Transverse colon (tissue), 4 donors: Measurements from ENCODE around the gene ARHGAP1. TPM values are rescaled to one million over a fixed set of nuclear protein-coding genes. Genes with fewer than 3 reads are reported as not detected.

Source experiments
- DNase-seq: peaks from one replicate; pipeline ENCODE4 v3.0.0-alpha.2; 2019
- H3K27ac ChIP-seq, 4 donors: fragments of 200-600 bp; sonication (generic); 2 replicates each; pipeline ENCODE4 v1.5.1; 2016 to 2018; ENCODE audit warnings: inconsistent platforms in 4 of 4
- H3K27me3 ChIP-seq: fragments of 200-600 bp; sonication (generic); 2 replicates; pipeline ENCODE4 v1.5.1; 2017; ENCODE audit warnings: inconsistent platforms
- H3K36me3 ChIP-seq, 4 donors: fragments of 200-600 bp; sonication (generic); 2 replicates each; pipeline ENCODE4 v1.5.1; 2017 to 2019; ENCODE audit warnings: inconsistent platforms in 4 of 4
- H3K4me1 ChIP-seq, 4 donors: fragments of 200-600 bp; sonication (generic); 2 replicates each; pipeline ENCODE4 v1.5.1; 2017 to 2020; ENCODE audit warnings: inconsistent platforms in 4 of 4
- H3K4me3 ChIP-seq, 4 donors: fragments of 200-600 bp; sonication (generic); 1 replicate in 1 of 4; 2 replicates in 3 of 4; pipeline versions ENCODE4 v1.5.1 to v1.6.1; 2017 to 2019; ENCODE audit warnings: inconsistent platforms in 4 of 4
- H3K9me3 ChIP-seq, 2 donors: fragments of 200-600 bp; sonication (generic); 2 replicates each; pipeline ENCODE4 v1.5.1; 2017 to 2019; ENCODE audit warnings: inconsistent platforms in 2 of 2
- EP300 ChIP-seq: sonication (generic); formaldehyde crosslinking; IDR thresholded peaks from one replicate; pipeline ENCODE4 v1.6.1; 2017; ENCODE audit warnings: antibody characterized with exemption, low read depth
- POLR2A ChIP-seq: fragments of 450-650 bp; IDR thresholded peaks from one replicate; pipeline ENCODE4 v1.6.1; 2016; ENCODE audit warnings: antibody characterized with exemption, mild to moderate bottlenecking, moderate library complexity
- POLR2AphosphoS5 ChIP-seq, 3 donors: sonication (generic); formaldehyde crosslinking; IDR thresholded peaks; one replicate each; pipeline ENCODE4 v1.6.1; 2016; ENCODE audit warnings: antibody characterized with exemption in 3 of 3
- WGBS, 2 donors: methylation state at CpG; one replicate each; pipeline ENCODE4 v1.1.5; 2018; ENCODE audit warnings: low coverage in 1 of 2; 5-methylcytosine and 5-hydroxymethylcytosine counted together
- in situ Hi-C, 4 donors: fragments of 200-750 bp; cut with MboI; loops; one replicate each; pipeline versions ENCODE4 v1.15.0 to v1.15.1; 2017; ENCODE audit warnings: low sequenced_read_pairs in 3 of 4, low pct_ligation_motif_present in 1 of 4, low pct_unique_long_range_greater_than_20kb in 1 of 4
- intact Hi-C: fragments of 100-400 bp; cut with DNase I; formaldehyde crosslinking; loops from one replicate; pipeline ENCODE4 v1.15.1; 2023; ENCODE audit warnings: low total_unique reads
- total RNA-seq, 4 donors: library from RNA; depleted of rRNA; stranded (reverse); fragments of >200 nt; gene quantifications; one replicate each; pipeline ENCODE4 v1.1.0, GENCODE V29; 2016
- TF ChIP-seq, protein P1 (sequence below), 5 experiments: fragments of 200-600 bp in 3 of 5; fragments of 450-650 bp in 2 of 5; sonication (generic) in 3 of 5; IDR thresholded peaks; 1 replicate in 2 of 5; 2 replicates in 3 of 5; pipeline ENCODE4 v1.5.1; 2016 to 2017; ENCODE audit warnings: antibody characterized with exemption in 5 of 5, inconsistent platforms in 3 of 5, mild to moderate bottlenecking in 2 of 5, moderate library complexity in 1 of 5

ARHGAP1 gene
- total RNA-seq, 4 donors from 2014 or later = 48.6 to 69.5 (median 50.9) TPM

DNA sequence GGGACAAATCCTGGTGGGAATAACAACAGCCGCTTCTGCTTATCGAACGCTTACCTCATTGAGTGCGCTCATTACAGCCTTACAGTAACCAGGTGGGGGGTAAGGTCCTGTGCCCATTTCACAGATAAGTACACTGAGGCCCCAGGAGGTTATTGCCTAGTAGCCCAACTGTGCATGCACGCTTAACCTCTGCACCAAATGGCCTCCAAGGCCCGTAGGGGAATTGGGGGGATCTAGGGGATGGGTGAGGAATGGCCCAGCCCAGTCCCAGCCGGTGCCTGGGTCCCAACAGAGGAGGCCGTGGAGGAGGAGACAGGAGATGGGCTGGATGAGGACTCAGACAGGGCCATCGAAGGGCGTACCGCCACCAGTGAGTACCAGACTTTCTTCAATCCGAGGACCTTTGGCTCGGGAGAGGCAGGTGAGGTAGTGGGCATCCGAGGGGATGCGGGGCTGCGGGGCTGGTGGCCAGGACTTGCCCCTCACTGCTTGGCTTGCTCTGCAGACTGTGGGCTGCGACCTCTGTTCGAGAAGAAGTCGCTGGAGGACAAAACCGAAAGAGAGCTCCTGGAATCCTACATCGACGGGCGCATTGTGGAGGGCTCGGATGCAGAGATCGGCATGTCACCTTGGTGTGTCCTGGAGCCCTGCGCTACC lies 25.9 kb upstream of the ARHGAP1 start:
- intact Hi-C loops = no loop called here
- no peak for TF ChIP-seq POLR2A
- TF ChIP-seq EP300 = no peak
- TF ChIP-seq POLR2AphosphoS5 (IDR thresholded peaks at IDR 0.05) = no peak
- TF ChIP-seq, protein P1, sequence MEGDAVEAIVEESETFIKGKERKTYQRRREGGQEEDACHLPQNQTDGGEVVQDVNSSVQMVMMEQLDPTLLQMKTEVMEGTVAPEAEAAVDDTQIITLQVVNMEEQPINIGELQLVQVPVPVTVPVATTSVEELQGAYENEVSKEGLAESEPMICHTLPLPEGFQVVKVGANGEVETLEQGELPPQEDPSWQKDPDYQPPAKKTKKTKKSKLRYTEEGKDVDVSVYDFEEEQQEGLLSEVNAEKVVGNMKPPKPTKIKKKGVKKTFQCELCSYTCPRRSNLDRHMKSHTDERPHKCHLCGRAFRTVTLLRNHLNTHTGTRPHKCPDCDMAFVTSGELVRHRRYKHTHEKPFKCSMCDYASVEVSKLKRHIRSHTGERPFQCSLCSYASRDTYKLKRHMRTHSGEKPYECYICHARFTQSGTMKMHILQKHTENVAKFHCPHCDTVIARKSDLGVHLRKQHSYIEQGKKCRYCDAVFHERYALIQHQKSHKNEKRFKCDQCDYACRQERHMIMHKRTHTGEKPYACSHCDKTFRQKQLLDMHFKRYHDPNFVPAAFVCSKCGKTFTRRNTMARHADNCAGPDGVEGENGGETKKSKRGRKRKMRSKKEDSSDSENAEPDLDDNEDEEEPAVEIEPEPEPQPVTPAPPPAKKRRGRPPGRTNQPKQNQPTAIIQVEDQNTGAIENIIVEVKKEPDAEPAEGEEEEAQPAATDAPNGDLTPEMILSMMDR (IDR thresholded peaks at IDR 0.05) = no peak
- Histone ChIP-seq H3K4me3 (no peak overlapping the region), H3K4me1 (no peaks in the 10 kb centered on the region), H3K27me3 (no peaks in the 10 kb centered on the region), H3K27ac (no peak overlapping the region), H3K36me3 (no peaks in the 10 kb centered on the region), H3K9me3 (no peaks in the 10 kb centered on the region)
- 86 to 94% methylated on average over 11 to 26 of the region's 26 CpGs for WGBS, 2 donors
- DNase-seq = no peak
- in situ Hi-C loops = no loop called here

DNA sequence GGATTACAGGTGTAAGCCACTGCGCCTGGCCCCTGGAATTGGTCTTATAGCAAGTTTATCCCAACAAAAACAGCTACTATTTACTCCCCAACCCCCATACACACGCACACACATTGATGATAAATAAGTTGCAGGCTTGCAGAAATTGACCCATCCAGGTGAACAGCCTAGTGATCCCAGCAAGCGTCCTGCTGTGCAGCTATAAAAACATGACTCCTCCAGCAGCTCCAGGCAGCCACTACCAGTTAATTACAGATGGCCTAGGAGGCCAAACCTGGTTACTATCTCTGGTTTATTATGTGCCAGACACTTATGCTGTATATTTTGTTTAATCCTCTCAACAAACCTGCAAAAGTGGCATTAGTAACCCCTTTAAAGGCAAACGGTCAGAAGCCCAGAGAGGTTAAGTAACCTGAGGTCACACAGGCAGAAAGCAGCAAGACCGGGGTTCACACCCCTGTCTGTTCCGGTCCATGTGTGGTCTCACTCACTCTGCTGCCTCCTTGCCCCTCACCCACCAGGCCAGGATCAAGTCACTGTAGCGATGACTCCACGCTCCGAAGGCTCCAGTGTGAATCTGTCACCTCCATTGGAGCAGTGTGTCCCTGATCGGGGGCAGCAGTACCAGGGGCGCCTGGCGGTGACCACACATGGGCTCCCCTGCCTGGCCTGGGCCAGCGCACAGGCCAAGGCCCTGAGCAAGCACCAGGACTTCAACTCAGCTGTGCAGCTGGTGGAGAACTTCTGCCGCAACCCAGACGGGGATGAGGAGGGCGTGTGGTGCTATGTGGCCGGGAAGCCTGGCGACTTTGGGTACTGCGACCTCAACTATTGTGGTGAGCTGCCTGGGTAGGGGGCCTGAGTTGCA lies 25.2 kb upstream of the ARHGAP1 start:
- in situ Hi-C loops (no loop called here), intact Hi-C loops (no loop called here)
- Histone ChIP-seq H3K27ac (no peak overlapping the region), H3K9me3 (no peaks in the 10 kb centered on the region), H3K4me1 (no peaks in the 10 kb centered on the region), H3K4me3 (no peak overlapping the region), H3K27me3 (no peaks in the 10 kb centered on the region), H3K36me3 (no peaks in the 10 kb centered on the region)
- TF ChIP-seq, protein P1 (IDR thresholded peaks at IDR 0.05) = no peak
- no peak for TF ChIP-seq POLR2AphosphoS5 (IDR thresholded peaks at IDR 0.05)
- TF ChIP-seq POLR2A = no peak
- WGBS, 2 donors = 93% methylated on average over 15 of the region's 19 CpGs; no CpG with 5 or more reads in 1 of the 2 donors
- no peak for DNase-seq

DNA sequence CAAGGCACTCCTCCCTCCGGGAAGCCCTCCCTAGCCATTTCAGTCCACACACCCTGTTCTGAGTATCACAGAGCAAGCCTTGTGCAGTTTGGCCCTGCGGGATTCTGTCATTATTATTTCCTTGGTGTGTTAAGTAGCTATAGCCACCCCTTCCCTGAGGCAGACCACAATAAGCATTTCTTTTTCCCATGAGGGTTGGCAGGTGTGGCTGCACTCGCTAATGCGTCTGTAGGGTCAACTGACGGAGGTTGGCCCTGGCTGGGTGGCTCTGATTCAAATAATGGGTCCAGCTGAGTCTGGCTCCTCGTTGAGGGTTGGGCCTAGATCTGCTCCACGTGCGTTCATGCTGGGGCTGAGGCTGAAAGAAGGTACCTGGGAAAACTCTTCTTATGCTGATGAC lies 23.7 kb upstream of the ARHGAP1 start:
- WGBS, 2 donors = 49 to 56% methylated on average over 5 to 8 of the region's 8 CpGs
- no peak overlapping the region for H3K4me3 ChIP-seq
- H3K9me3 ChIP-seq = no peaks in the 10 kb centered on the region
- no peaks in the 10 kb centered on the region for H3K4me1 ChIP-seq
- TF ChIP-seq EP300 (no peak), POLR2AphosphoS5 (IDR thresholded peaks at IDR 0.05) (no peak), POLR2A (no peak)
- TF ChIP-seq, protein P1 (IDR thresholded peaks at IDR 0.05) = no peak
- H3K27me3 ChIP-seq = no peaks in the 10 kb centered on the region
- in situ Hi-C loops = no loop called here
- H3K27ac ChIP-seq = no peak overlapping the region
- no peak for DNase-seq
- intact Hi-C loops = no loop called here
- H3K36me3 ChIP-seq = no peaks in the 10 kb centered on the region

DNA sequence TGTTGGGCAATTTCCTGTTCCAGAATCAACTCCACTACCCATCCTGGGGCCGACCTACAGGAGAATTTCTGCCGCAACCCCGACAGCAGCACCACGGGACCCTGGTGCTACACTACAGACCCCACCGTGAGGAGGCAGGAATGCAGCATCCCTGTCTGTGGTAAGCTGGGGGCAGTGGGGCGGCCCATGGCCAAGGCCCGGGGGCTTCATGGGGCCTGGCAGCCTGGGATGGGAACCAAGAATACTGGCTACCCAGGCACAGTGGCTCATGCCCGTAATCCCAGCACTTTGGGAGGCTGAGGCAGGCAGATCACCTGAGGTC lies 22.9 kb upstream of the ARHGAP1 start:
- Histone ChIP-seq H3K4me1 (peaks cover 0 to 4% (median 2%) of the 10 kb centered on the region in 4 donors), H3K9me3 (no peaks in the 10 kb centered on the region), H3K36me3 (no peaks in the 10 kb centered on the region), H3K4me3 (no peak overlapping the region), H3K27ac (no peak overlapping the region), H3K27me3 (no peaks in the 10 kb centered on the region)
- in situ Hi-C loops = no loop called here
- intact Hi-C loops = no loop called here
- no peak for TF ChIP-seq POLR2AphosphoS5 (IDR thresholded peaks at IDR 0.05)
- TF ChIP-seq, protein P1 (IDR thresholded peaks at IDR 0.05) = no peak
- TF ChIP-seq POLR2A = no peak
- TF ChIP-seq EP300 = no peak
- DNase-seq = no peak
- WGBS, 2 donors = 88% methylated on average over 5 of the region's 8 CpGs; no CpG with 5 or more reads in 1 of the 2 donors
